AG08396 (cell line): Measurements from ENCODE around the gene CC2D1A.

Experiments used
- DNase-seq: peaks from one replicate; pipeline ENCODE4 v3.0.0; 2012; ENCODE audit warnings: low spot score, mixed read lengths

The CC2D1A gene

GRCh38 chr19:13937479-13938300 is 31.7 kb downstream of the CC2D1A start:
- no peak for DNase-seq

GRCh38 chr19:13938301-13939064 is 32.5 kb downstream of the CC2D1A start, which contains the start of gene PODNL1:
TSS of gene PODNL1 (minus strand) at chr19:13938417. CDS start at chr19:13938181, 236 bp downstream.
- peak; percentile 86 for DNase-seq

GRCh38 chr19:13942023-13942684 is 36.2 kb downstream of the CC2D1A start:
- no peak for DNase-seq

- DNase-seq = no peak
These were observed 40.4 kb downstream of the CC2D1A start for GRCh38 chr19:13946414-13946813.

- no peak for DNase-seq
These were observed 45.0 kb downstream of the CC2D1A start for GRCh38 chr19:13951043-13951442.

- DNase-seq = no peak
These were observed 45.8 kb downstream of the CC2D1A start for GRCh38 chr19:13951799-13952153.

- peak; percentile 100 for DNase-seq
These were observed 46.3 kb downstream of the CC2D1A start, which contains the start of gene DCAF15 for GRCh38 chr19:13952154-13952930. TSS of gene DCAF15 (plus strand) at chr19:13952509. CDS start at chr19:13952513, 4 bp downstream.

- DNase-seq = peak; percentile 90
These were observed 47.0 kb downstream of the CC2D1A start for GRCh38 chr19:13952931-13953531.

- no peak for DNase-seq
These were observed 48.2 kb downstream of the CC2D1A start for GRCh38 chr19:13954185-13954584.

GRCh38 chr19:13955662-13956364 is 49.8 kb downstream of the CC2D1A start:
- DNase-seq = no peak

GRCh38 chr19:13956365-13956744 is 50.4 kb downstream of the CC2D1A start:
- no peak for DNase-seq

- DNase-seq = no peak
These were observed 51.0 kb downstream of the CC2D1A start for GRCh38 chr19:13957051-13957450.

- DNase-seq = no peak
These were observed 52.0 kb downstream of the CC2D1A start for GRCh38 chr19:13958043-13958442.

- no peak for DNase-seq
These were observed 53.4 kb downstream of the CC2D1A start for GRCh38 chr19:13959141-13959961.

- peak; percentile 62 for DNase-seq
These were observed 54.2 kb downstream of the CC2D1A start for GRCh38 chr19:13959962-13960862.

GRCh38 chr19:13960863-13961784 is 55.1 kb downstream of the CC2D1A start:
- no peak for DNase-seq

GRCh38 chr19:13961826-13962698 is 56.1 kb downstream of the CC2D1A start:
- peak; percentile 60 for DNase-seq
